Neural progenitor cell (in vitro differentiated cells): ENCODE measurements around the gene LORICRIN. TPM values are rescaled to one million over a fixed set of nuclear protein-coding genes. Genes with fewer than 3 reads are reported as not detected.

Experiments used
- DNase-seq: peaks from one replicate; pipeline ENCODE4 v3.0.0-alpha.2; 2016; ENCODE audit warnings: low spot score
- H2AFZ ChIP-seq: fragments of 200-600 bp; sonication (generic); replicated peaks from 2 replicates; pipeline ENCODE4 v1.6.1; 2016; ENCODE audit warnings: antibody characterized with exemption
- H3F3A ChIP-seq: fragments of 200-600 bp; sonication (generic); 2 replicates; pipeline ENCODE4 v1.6.1; 2016; ENCODE audit warnings: antibody characterized with exemption, low read depth
- H3K27ac ChIP-seq: fragments of 200-600 bp; sonication (generic); 2 replicates; pipeline ENCODE4 v1.5.1; 2016; ENCODE audit warnings: mild to moderate bottlenecking
- H3K27me3 ChIP-seq: fragments of 200-600 bp; sonication (generic); 2 replicates; pipeline ENCODE4 v1.6.1; 2016; ENCODE audit warnings: mild to moderate bottlenecking, moderate library complexity
- H3K36me3 ChIP-seq: fragments of 200-600 bp; sonication (generic); 2 replicates; pipeline ENCODE4 v1.5.1; 2016
- H3K4me1 ChIP-seq: fragments of 200-600 bp; sonication (generic); 2 replicates; pipeline ENCODE4 v1.6.1; 2016; ENCODE audit warnings: mixed run types
- H3K4me2 ChIP-seq: fragments of 200-600 bp; sonication (generic); 2 replicates; pipeline ENCODE4 v1.6.1; 2016
- H3K4me3 ChIP-seq: fragments of 200-600 bp; sonication (generic); 2 replicates; pipeline ENCODE4 v1.5.1; 2016
- H3K79me2 ChIP-seq: fragments of 200-600 bp; sonication (generic); 2 replicates; pipeline ENCODE4 v1.6.1; 2016; ENCODE audit warnings: low read depth
- H3K9ac ChIP-seq: fragments of 200-600 bp; sonication (generic); 2 replicates; pipeline ENCODE4 v1.6.1; 2016
- H3K9me3 ChIP-seq: fragments of 200-600 bp; sonication (generic); 2 replicates; pipeline ENCODE4 v1.5.1; 2016; ENCODE audit warnings: low read depth
- H4K20me1 ChIP-seq: fragments of 200-600 bp; sonication (generic); 2 replicates; pipeline ENCODE4 v1.6.1; 2016; ENCODE audit warnings: low read depth
- H3K27ac Mint-ChIP-seq: 3 replicates; pipeline ENCODE4 v1.8.0; 2021; ENCODE audit warnings: mixed read lengths
- H3K27me3 Mint-ChIP-seq: 2 replicates; pipeline ENCODE4 v1.8.0; 2022; ENCODE audit warnings: low read depth, mild to moderate bottlenecking, inconsistent platforms, moderate library complexity, mixed read lengths; ENCODE audit not compliant: insufficient read depth
- H3K36me3 Mint-ChIP-seq: 3 replicates; pipeline ENCODE4 v1.8.0; 2021; ENCODE audit warnings: mixed read lengths
- H3K4me1 Mint-ChIP-seq: 3 replicates; pipeline ENCODE4 v1.8.0; 2021; ENCODE audit warnings: mixed read lengths
- H3K4me3 Mint-ChIP-seq: 3 replicates; pipeline ENCODE4 v1.8.0; 2021; ENCODE audit warnings: mild to moderate bottlenecking, moderate library complexity, mixed read lengths
- H3K9me3 Mint-ChIP-seq: 3 replicates; pipeline ENCODE4 v1.8.0; 2020; ENCODE audit warnings: mixed read lengths
- CTCF ChIP-seq: fragments of 200-600 bp; sonication (generic); IDR thresholded peaks from 2 replicates; pipeline ENCODE4 v1.5.1; 2017; ENCODE audit warnings: antibody characterized with exemption, mild to moderate bottlenecking
- EZH2 ChIP-seq: fragments of 200-600 bp; sonication (generic); IDR thresholded peaks from 2 replicates; pipeline ENCODE4 v1.6.1; 2017; ENCODE audit warnings: antibody characterized with exemption, mild to moderate bottlenecking, moderate library complexity
- EZH2phosphoT487 ChIP-seq: fragments of 200-600 bp; sonication (generic); IDR thresholded peaks from 2 replicates; pipeline ENCODE4 v1.6.1; 2017; ENCODE audit warnings: antibody characterized with exemption
- total RNA-seq: library from RNA; depleted of rRNA; stranded (reverse); fragments of >200 nt; gene quantifications from 2 replicates; pipeline ENCODE4 v1.2.3, GENCODE V29; 2015; ENCODE audit warnings: low replicate concordance

LORICRIN gene
- total RNA-seq, 1 donor from 2014 or later, result not detected

- H3K4me1 Mint-ChIP-seq, result no peaks in the 10 kb centered on the region
- no peak overlapping the region for H3K27ac Mint-ChIP-seq
- H3K4me3 ChIP-seq, result no peak overlapping the region
- H3K4me3 Mint-ChIP-seq, result no peak overlapping the region
- DNase-seq, result no peak
- no peaks in the 10 kb centered on the region for H3K27me3 ChIP-seq
- no peaks in the 10 kb centered on the region for H3K79me2 ChIP-seq
- H3K4me1 ChIP-seq, result no peaks in the 10 kb centered on the region
- no peaks in the 10 kb centered on the region for H3K9me3 Mint-ChIP-seq
- H3K27ac ChIP-seq, result no peak overlapping the region
- H2AFZ ChIP-seq, result no peak overlapping the region
- H3F3A ChIP-seq, result no peaks in the 10 kb centered on the region
- TF ChIP-seq EZH2phosphoT487, result no peak
- no peak overlapping the region for H3K9ac ChIP-seq
- no peaks in the 10 kb centered on the region for H3K36me3 Mint-ChIP-seq
- no peaks in the 10 kb centered on the region for H3K9me3 ChIP-seq
- no peaks in the 10 kb centered on the region for H3K36me3 ChIP-seq
- peaks cover 2% of the 10 kb centered on the region for H3K27me3 Mint-ChIP-seq
- H4K20me1 ChIP-seq, result no peaks in the 10 kb centered on the region
- no peak overlapping the region for H3K4me2 ChIP-seq
Measured at GRCh38 chr1:153293480-153293775, 33.9 kb downstream of the LORICRIN start.

- Histone ChIP-seq H3K9me3 (no peaks in the 10 kb centered on the region), H3K27me3 (no peaks in the 10 kb centered on the region), H3K79me2 (no peaks in the 10 kb centered on the region), H3K4me1 (no peaks in the 10 kb centered on the region), H2AFZ (no peak overlapping the region), H3K27ac (no peak overlapping the region), H3K4me3 (no peak overlapping the region), H4K20me1 (no peaks in the 10 kb centered on the region), H3F3A (no peaks in the 10 kb centered on the region), H3K4me2 (no peak overlapping the region), H3K9ac (no peak overlapping the region), H3K36me3 (no peaks in the 10 kb centered on the region)
- no peaks in the 10 kb centered on the region for H3K4me1 Mint-ChIP-seq
- no peak for DNase-seq
- H3K4me3 Mint-ChIP-seq, result no peak overlapping the region
- no peaks in the 10 kb centered on the region for H3K36me3 Mint-ChIP-seq
- TF ChIP-seq EZH2 (no peak), CTCF (no peak), EZH2phosphoT487 (no peak)
- no peaks in the 10 kb centered on the region for H3K9me3 Mint-ChIP-seq
- no peak overlapping the region for H3K27ac Mint-ChIP-seq
- H3K27me3 Mint-ChIP-seq, result peaks cover 2% of the 10 kb centered on the region
Measured at GRCh38 chr1:153293851-153294250, 34.4 kb downstream of the LORICRIN start.

GRCh38 chr1:153302308-153302707 is 42.8 kb downstream of the LORICRIN start:
- H3K27me3 Mint-ChIP-seq, result no peaks in the 10 kb centered on the region
- no peak overlapping the region for H2AFZ ChIP-seq

GRCh38 chr1:153305682-153306081 is 46.2 kb downstream of the LORICRIN start:
- Histone ChIP-seq H4K20me1 (no peaks in the 10 kb centered on the region), H3K79me2 (no peaks in the 10 kb centered on the region), H3K4me1 (no peaks in the 10 kb centered on the region), H3K27ac (no peak overlapping the region), H3K27me3 (no peaks in the 10 kb centered on the region), H3K36me3 (no peaks in the 10 kb centered on the region), H2AFZ (no peak overlapping the region), H3K4me2 (no peak overlapping the region), H3F3A (no peaks in the 10 kb centered on the region), H3K9me3 (no peaks in the 10 kb centered on the region), H3K9ac (no peak overlapping the region), H3K4me3 (no peak overlapping the region)
- Mint-ChIP-seq H3K27ac (no peak overlapping the region), H3K36me3 (no peaks in the 10 kb centered on the region), H3K4me3 (no peak overlapping the region), H3K9me3 (no peaks in the 10 kb centered on the region), H3K4me1 (no peaks in the 10 kb centered on the region), H3K27me3 (no peaks in the 10 kb centered on the region)
- DNase-seq, result no peak
- TF ChIP-seq CTCF (no peak), EZH2 (no peak), EZH2phosphoT487 (no peak)

More at GRCh38 chr1:153302308-153302707, 42.8 kb downstream of the LORICRIN start:
- Histone ChIP-seq H3K36me3 (no peaks in the 10 kb centered on the region), H3K79me2 (no peaks in the 10 kb centered on the region), H3K4me2 (no peak overlapping the region), H3K27ac (no peak overlapping the region), H3K9me3 (no peaks in the 10 kb centered on the region), H3K4me1 (no peaks in the 10 kb centered on the region), H3K9ac (no peak overlapping the region), H4K20me1 (no peaks in the 10 kb centered on the region), H3F3A (no peaks in the 10 kb centered on the region), H3K27me3 (no peaks in the 10 kb centered on the region), H3K4me3 (no peak overlapping the region)
- no peak for DNase-seq
- no peak for TF ChIP-seq EZH2phosphoT487
- TF ChIP-seq CTCF, result no peak
- TF ChIP-seq EZH2, result no peak
- Mint-ChIP-seq H3K4me1 (no peaks in the 10 kb centered on the region), H3K27ac (no peak overlapping the region), H3K36me3 (no peaks in the 10 kb centered on the region), H3K4me3 (no peak overlapping the region), H3K9me3 (no peaks in the 10 kb centered on the region)
